Tibial artery (tissue), 4 donors: Measurements from ENCODE around the gene FRK.

ENCODE experiments used
- DNase-seq, 2 donors: peaks; one replicate each; pipeline ENCODE4 v3.0.0-alpha.2; 2019
- H3K27ac ChIP-seq, 2 donors: fragments of 200-600 bp; sonication (generic) in 1 of 2; 1 replicate in 1 of 2; 2 replicates in 1 of 2; pipeline ENCODE4 v1.5.1; 2018 to 2019; ENCODE audit warnings: mild to moderate bottlenecking in 1 of 2
- H3K27me3 ChIP-seq, 2 donors: fragments of 200-600 bp; sonication (generic) in 1 of 2; one replicate each; pipeline versions ENCODE4 v1.5.1 to v1.6.0; 2016 to 2019
- H3K36me3 ChIP-seq, 3 donors: fragments of 200-600 bp; sonication (generic) in 2 of 3; one replicate each; pipeline ENCODE4 v1.5.1; 2016 to 2019; ENCODE audit warnings: mild to moderate bottlenecking in 2 of 3
- H3K4me1 ChIP-seq, 4 donors: fragments of 200-600 bp; sonication (generic) in 2 of 4; 1 replicate in 3 of 4; 2 replicates in 1 of 4; pipeline ENCODE4 v1.5.1; 2016 to 2019
- H3K4me3 ChIP-seq, 2 donors: fragments of 200-600 bp; sonication (generic) in 1 of 2; 1 replicate in 1 of 2; 2 replicates in 1 of 2; pipeline ENCODE4 v1.5.1; 2018 to 2019; ENCODE audit warnings: mild to moderate bottlenecking in 2 of 2
- H3K9me3 ChIP-seq, 3 donors: fragments of 200-600 bp; sonication (generic) in 1 of 3; one replicate each; pipeline ENCODE4 v1.5.1; 2016 to 2019
- intact Hi-C: fragments of 100-400 bp; cut with DNase I; formaldehyde crosslinking; loops from one replicate; pipeline ENCODE4 v1.15.0; 2023; ENCODE audit warnings: low total_unique reads
- TF ChIP-seq, protein P1 (sequence below), 2 experiments: fragments of 200-600 bp in 1 of 2; fragments of 450-650 bp in 1 of 2; IDR thresholded peaks; one replicate each; pipeline ENCODE4 v1.5.1; 2017 to 2019; ENCODE audit warnings: antibody characterized with exemption in 2 of 2, mild to moderate bottlenecking in 1 of 2, moderate library complexity in 1 of 2

Gene FRK

DNA sequence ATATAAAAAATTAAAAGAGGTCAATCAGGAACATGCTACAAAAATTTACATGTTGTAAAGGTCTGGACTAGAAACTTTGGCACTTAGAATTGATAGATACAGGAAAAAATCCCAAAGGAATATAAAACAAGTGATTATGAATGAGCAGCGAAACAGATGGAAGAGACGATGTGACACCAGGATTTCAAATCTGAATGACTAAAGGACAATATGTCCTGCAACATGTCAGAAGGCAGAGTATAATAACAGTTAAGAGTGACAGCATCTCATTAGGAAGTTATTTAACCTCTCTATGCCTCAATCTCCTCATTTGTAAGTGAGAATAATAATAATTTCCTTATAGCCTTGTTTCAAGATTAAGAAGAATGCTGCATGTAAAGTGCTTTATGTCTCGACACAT, 50.3 kb downstream of the FRK start:
- DNase-seq: no peak
- no peak overlapping the region for H3K4me3 ChIP-seq
- H3K4me1 ChIP-seq: peaks cover 0 to 84% (median 25%) of the 10 kb centered on the region in 4 donors
- no peaks in the 10 kb centered on the region for H3K27me3 ChIP-seq
- peak overlapping the region in 1 of 2 donors; percentile 79 for H3K27ac ChIP-seq
- H3K9me3 ChIP-seq: no peaks in the 10 kb centered on the region
- intact Hi-C loops: loop anchor here (2.0 kb wide), 1 partner anchor 90 kb away; the partner anchor contains the start of gene NT5DC1
- no peaks in the 10 kb centered on the region for H3K36me3 ChIP-seq
- TF ChIP-seq, protein P1, sequence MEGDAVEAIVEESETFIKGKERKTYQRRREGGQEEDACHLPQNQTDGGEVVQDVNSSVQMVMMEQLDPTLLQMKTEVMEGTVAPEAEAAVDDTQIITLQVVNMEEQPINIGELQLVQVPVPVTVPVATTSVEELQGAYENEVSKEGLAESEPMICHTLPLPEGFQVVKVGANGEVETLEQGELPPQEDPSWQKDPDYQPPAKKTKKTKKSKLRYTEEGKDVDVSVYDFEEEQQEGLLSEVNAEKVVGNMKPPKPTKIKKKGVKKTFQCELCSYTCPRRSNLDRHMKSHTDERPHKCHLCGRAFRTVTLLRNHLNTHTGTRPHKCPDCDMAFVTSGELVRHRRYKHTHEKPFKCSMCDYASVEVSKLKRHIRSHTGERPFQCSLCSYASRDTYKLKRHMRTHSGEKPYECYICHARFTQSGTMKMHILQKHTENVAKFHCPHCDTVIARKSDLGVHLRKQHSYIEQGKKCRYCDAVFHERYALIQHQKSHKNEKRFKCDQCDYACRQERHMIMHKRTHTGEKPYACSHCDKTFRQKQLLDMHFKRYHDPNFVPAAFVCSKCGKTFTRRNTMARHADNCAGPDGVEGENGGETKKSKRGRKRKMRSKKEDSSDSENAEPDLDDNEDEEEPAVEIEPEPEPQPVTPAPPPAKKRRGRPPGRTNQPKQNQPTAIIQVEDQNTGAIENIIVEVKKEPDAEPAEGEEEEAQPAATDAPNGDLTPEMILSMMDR (IDR thresholded peaks at IDR 0.05): no peak

- no peak for DNase-seq
Observed at GRCh38 chr6:116008470-116009243, 52.0 kb downstream of the FRK start.

DNA sequence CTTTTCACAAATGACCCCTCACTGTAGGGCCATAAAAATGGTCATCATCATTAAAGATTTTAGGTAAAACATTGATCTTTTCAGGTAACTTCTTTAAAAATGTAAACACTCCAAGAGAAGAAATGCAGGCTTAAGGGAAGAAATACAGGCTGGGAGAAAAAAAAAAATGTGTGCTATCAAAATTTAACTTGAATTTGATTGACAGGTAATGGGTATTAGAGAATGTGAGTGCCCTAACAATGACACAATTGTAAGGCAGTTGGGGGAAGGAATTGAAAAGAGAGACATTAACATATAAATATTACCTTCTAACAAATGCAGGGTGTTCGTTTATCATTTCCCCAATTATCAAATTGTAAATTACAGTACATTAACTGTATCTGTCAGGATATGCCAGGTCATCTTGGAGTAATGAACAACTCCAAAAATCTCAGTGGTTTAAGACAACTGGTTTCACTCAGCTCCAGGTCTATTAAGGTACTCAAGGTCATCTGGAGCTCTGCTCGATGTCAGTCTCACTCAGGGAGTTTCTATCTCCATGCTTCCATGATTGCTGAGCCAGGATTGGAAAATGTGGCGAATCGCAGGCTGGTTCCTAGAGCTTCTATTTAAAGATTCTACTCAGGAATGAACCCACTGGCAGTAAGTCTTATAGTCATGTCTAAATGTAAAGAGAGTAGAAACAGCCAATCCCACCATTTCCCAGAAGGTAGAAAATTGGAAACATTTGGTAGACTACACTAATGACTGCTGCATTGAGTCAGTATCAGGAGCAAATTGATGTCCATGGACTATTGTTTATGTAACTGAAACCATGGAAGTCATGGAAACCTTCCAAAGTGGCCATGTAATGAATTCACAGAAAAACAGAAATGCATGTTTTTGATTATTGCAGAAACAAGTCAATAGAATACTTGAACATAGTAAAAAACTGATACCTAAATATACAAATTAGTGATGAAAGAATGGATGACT, 55.6 kb downstream of the FRK start:
- Histone ChIP-seq H3K27ac (peak overlapping the region; percentile 5 to 21), H3K4me1 (peaks cover 0 to 41% (median under 1%) of the 10 kb centered on the region in 4 donors), H3K9me3 (no peaks in the 10 kb centered on the region), H3K36me3 (peaks cover 10 to 19% (median 17%) of the 10 kb centered on the region in 3 donors), H3K27me3 (no peaks in the 10 kb centered on the region), H3K4me3 (no peak overlapping the region)
- TF ChIP-seq, protein P1 (IDR thresholded peaks at IDR 0.05): no peak
- intact Hi-C loops: no loop called here
- DNase-seq: no peak

More at GRCh38 chr6:116008470-116009243, 52.0 kb downstream of the FRK start:
- no peaks in the 10 kb centered on the region for H3K9me3 ChIP-seq
- no peaks in the 10 kb centered on the region for H3K27me3 ChIP-seq
- intact Hi-C loops: no loop called here
- no peaks in the 10 kb centered on the region for H3K36me3 ChIP-seq
- H3K4me1 ChIP-seq: peaks cover 0 to 76% (median 20%) of the 10 kb centered on the region in 4 donors
- H3K4me3 ChIP-seq: peak overlapping the region; percentile 21 to 43
- TF ChIP-seq, protein P1 (IDR thresholded peaks at IDR 0.05): peak in 1 of 2 experiments; percentile 6
- H3K27ac ChIP-seq: peak overlapping the region; percentile 79 to 85

DNA sequence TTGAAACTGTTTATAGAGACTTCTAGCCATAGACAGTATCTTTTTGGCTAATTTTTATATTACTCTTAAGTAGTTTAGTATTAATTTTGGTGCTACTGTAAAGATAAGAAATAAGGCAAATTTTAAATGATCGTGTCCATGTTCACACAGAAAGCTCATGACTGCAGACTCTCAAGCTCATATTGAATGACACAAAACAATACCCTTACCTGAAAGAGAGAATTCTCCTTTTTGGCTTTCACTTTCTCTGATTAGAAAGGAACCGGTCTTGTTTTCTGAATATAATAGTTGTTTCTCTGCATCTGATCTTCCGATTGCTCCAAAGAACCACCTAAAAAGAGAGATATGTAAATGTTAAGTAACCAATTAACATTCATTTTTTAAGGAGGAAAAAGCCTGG, 57.0 kb downstream of the FRK start:
- DNase-seq: no peak
- no peak overlapping the region for H3K27ac ChIP-seq
- H3K4me1 ChIP-seq: peaks cover 0 to 33% (median 0%) of the 10 kb centered on the region in 4 donors
- no peaks in the 10 kb centered on the region for H3K27me3 ChIP-seq
- no peak overlapping the region for H3K4me3 ChIP-seq
- intact Hi-C loops: no loop called here
- no peaks in the 10 kb centered on the region for H3K9me3 ChIP-seq
- TF ChIP-seq, protein P1 (IDR thresholded peaks at IDR 0.05): no peak
- peaks cover 10 to 19% (median 17%) of the 10 kb centered on the region in 3 donors for H3K36me3 ChIP-seq

DNA sequence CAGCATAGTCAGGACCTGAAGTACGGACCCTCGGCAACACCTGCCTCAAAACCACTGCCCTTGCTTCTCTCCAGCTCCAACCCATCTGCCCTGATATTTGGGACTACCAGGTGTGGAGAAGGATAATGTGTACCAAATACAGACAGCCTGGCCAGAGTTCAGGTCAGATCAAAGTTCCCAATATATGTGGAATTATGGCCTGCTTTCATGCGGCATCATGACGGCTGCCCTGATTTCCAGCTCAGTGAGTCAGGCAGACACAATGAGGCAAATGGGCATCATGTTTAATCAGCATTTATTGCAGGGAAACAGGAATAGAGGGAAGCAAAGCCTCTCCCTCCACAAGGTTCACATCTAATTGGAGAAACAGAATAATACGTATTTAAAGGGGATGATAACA, 57.9 kb downstream of the FRK start:
- Histone ChIP-seq H3K27ac (no peak overlapping the region), H3K4me1 (peaks cover 0 to 32% (median 0%) of the 10 kb centered on the region in 4 donors), H3K36me3 (peaks cover 10 to 19% (median 17%) of the 10 kb centered on the region in 3 donors), H3K9me3 (no peaks in the 10 kb centered on the region), H3K27me3 (no peaks in the 10 kb centered on the region), H3K4me3 (no peak overlapping the region)
- DNase-seq: no peak
- intact Hi-C loops: no loop called here
- TF ChIP-seq, protein P1 (IDR thresholded peaks at IDR 0.05): no peak
